ENCODE data around the gene HOXA2.

HOXA2 gene

DNA sequence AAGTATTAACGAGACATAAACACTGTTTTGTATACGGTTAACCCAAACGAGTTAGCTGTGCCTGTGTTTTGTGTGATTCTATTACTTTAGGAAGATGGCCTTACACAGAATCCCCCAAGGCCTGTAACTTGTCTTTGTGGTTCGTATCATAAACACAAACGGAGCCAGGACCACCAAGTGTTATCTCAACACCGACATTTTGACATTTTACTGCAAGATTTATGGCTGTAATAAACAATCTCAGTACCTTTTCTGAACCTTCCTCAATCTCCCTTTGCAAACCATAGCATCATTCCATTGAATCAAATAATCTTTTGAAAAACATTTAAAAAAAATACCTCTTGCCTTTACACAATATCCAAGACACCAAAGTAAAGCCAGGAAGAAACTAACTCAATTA lies 30.5 kb upstream of the HOXA2 start:
- Mint-ChIP-seq H3K4me1 (no peaks in the 10 kb centered on the region), H3K9me3 (peaks cover 3% of the 10 kb centered on the region), H3K4me3 (no peak overlapping the region), H3K27me3 (peaks cover 73% of the 10 kb centered on the region), H3K27ac (no peak overlapping the region), H3K36me3 (no peaks in the 10 kb centered on the region)
- ATAC-seq, result no peak

- Mint-ChIP-seq H3K4me3 (no peak overlapping the region), H3K36me3 (no peaks in the 10 kb centered on the region), H3K9me3 (peaks cover 3% of the 10 kb centered on the region), H3K27ac (no peak overlapping the region), H3K4me1 (no peaks in the 10 kb centered on the region), H3K27me3 (peaks cover 73% of the 10 kb centered on the region)
- no peak for ATAC-seq
These were observed 29.7 kb upstream of the HOXA2 start for GRCh38 chr7:27132214-27132613.

- H3K4me1 Mint-ChIP-seq, result no peaks in the 10 kb centered on the region
- ATAC-seq, result no peak
- H3K4me3 Mint-ChIP-seq, result peak overlapping the region; percentile 54
- no peak overlapping the region for H3K27ac Mint-ChIP-seq
- H3K36me3 Mint-ChIP-seq, result no peaks in the 10 kb centered on the region
- H3K27me3 Mint-ChIP-seq, result peaks cover 74% of the 10 kb centered on the region
- H3K9me3 Mint-ChIP-seq, result peaks cover 3% of the 10 kb centered on the region
These were observed 28.9 kb upstream of the HOXA2 start for GRCh38 chr7:27131390-27131819.

DNA sequence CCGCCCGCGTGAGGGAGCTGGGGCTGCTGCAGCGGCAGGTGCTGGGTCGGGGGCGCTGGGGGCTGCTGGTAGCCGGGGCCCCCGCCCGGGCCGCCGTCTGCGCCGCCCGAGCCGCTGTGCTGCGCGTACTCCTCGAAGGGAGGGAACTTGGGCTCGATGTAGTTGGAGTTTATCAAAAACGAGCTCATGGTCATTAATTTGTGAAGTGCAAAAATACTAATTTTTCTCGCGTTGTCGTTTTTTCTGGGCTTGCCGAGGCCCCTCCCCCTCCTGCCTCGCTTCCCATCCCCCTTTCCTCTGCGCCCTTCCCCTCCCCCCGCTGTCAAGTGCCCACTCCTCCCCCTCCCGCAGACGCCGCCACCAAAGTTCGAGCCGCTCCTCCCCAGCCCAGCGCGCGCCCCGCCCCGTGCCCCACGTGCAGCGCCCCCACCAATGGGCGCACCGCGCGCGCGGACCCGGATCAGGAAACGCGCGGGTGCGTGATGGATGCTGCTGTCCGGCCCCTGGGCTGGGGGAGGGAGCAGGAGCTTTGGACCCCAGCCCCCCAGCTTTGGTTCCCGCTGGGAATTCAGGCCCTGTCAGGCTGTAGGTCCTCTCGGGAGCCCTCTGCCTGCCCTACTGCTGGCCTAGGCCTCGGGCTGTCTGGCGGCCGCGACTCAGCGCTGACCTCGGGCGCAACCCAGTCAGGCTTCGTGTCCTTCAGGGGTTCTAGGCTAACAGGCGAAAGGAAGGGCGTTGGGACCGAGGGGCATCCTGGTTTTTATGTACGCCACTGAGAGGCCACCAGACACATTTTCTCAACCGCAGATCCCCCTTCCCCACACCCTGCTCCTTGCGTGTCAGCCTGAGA lies 28.3 kb upstream of the HOXA2 start, which contains the start of gene HOXA4:
HOXA4 (minus strand) TSS at position 218 of the 850 bp plus-strand sequence; CDS start at position 194, 24 bp downstream.
- Mint-ChIP-seq H3K27ac (no peak within 1 kb of the TSS), H3K4me1 (no peaks in the 10 kb centered on the region), H3K9me3 (peaks cover 3% of the 10 kb centered on the region), H3K27me3 (peaks cover 70% of the 10 kb centered on the region), H3K36me3 (no peaks in the 10 kb centered on the region), H3K4me3 (peak within 1 kb of the TSS; percentile 54)
- ATAC-seq, result peak; percentile 83

GRCh38 chr7:27129729-27130539 lies 27.5 kb upstream of the HOXA2 start:
- H3K27me3 Mint-ChIP-seq, result peaks cover 73% of the 10 kb centered on the region
- no peaks in the 10 kb centered on the region for H3K36me3 Mint-ChIP-seq
- H3K4me1 Mint-ChIP-seq, result no peaks in the 10 kb centered on the region
- H3K27ac Mint-ChIP-seq, result no peak overlapping the region
- no peak overlapping the region for H3K4me3 Mint-ChIP-seq
- H3K9me3 Mint-ChIP-seq, result peaks cover 3% of the 10 kb centered on the region
- peak; percentile 74 for ATAC-seq

- H3K27me3 Mint-ChIP-seq, result peaks cover 73% of the 10 kb centered on the region
- no peak for ATAC-seq
- H3K9me3 Mint-ChIP-seq, result peaks cover 3% of the 10 kb centered on the region
- no peak overlapping the region for H3K27ac Mint-ChIP-seq
- peak overlapping the region; percentile 45 for H3K4me3 Mint-ChIP-seq
- H3K36me3 Mint-ChIP-seq, result no peaks in the 10 kb centered on the region
- no peaks in the 10 kb centered on the region for H3K4me1 Mint-ChIP-seq
These were observed 26.6 kb upstream of the HOXA2 start for GRCh38 chr7:27128776-27129728.

DNA sequence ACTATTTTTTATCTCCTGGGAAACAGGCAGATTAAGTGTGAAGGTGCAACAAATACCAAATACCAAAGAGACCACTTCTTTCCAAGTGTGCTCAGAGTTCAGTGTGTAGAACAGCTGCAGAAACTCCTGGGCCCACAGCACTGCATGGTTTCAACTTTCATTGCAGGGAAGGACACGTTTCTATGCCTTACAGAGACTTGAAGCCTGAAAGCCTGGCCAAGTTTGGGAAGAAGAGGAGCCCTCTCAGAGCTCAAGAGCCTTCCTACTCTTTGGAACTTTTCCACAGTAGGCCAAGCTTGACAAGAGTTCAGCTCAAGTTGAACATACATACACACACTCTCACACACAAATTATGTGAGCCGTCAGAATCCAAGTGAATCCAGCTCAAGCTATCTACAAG lies 25.6 kb upstream of the HOXA2 start:
- H3K27me3 Mint-ChIP-seq, result peaks cover 70% of the 10 kb centered on the region

DNA sequence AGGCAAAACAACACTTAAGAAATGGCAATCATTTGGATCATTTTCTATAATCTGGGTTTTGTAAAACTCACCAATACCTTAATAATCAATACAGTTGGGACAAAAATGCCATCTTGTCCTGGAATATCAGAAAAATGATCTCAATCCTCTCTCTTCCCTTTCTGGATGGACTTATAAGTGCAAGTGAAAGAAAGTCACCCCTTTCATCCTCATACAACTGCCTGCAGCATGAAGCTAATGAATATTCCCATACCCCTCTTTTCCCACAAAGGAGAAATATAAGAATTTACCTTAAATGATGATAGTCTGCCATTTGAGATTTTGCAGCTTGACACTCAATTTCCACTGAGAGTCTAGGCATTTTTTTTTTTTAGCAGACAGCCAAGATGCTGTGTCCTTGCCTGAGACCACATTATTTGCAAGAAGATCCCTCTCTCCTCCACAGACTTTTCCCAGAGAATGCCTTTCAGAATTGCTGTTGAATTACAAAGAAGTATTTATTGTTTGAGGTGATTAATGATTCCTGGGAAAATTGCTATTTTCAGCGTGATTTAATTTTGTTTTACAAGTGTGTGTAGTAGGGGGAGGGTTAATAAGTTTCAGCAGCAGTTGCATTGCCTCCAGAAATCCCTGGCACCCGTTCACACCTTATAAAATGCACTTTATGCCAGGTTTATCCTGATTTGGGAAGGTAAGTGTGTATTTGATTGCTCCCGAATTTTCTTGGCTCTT lies 24.3 kb upstream of the HOXA2 start:
- Mint-ChIP-seq H3K36me3 (no peaks in the 10 kb centered on the region), H3K27ac (no peak overlapping the region), H3K9me3 (peaks cover 3% of the 10 kb centered on the region), H3K4me3 (no peak overlapping the region), H3K27me3 (peaks cover 64% of the 10 kb centered on the region), H3K4me1 (no peaks in the 10 kb centered on the region)
- ATAC-seq, result no peak

More for the DNA sequence above, 25.6 kb upstream of the HOXA2 start:
- no peaks in the 10 kb centered on the region for H3K36me3 Mint-ChIP-seq
- no peak overlapping the region for H3K4me3 Mint-ChIP-seq
- H3K4me1 Mint-ChIP-seq, result no peaks in the 10 kb centered on the region
- H3K27ac Mint-ChIP-seq, result no peak overlapping the region
- peaks cover 3% of the 10 kb centered on the region for H3K9me3 Mint-ChIP-seq
- ATAC-seq, result no peak

- Mint-ChIP-seq H3K27ac (no peak overlapping the region), H3K4me3 (no peak overlapping the region), H3K36me3 (no peaks in the 10 kb centered on the region), H3K27me3 (peaks cover 58% of the 10 kb centered on the region), H3K9me3 (peaks cover 3% of the 10 kb centered on the region), H3K4me1 (no peaks in the 10 kb centered on the region)
- no peak for ATAC-seq
These were observed 23.5 kb upstream of the HOXA2 start for GRCh38 chr7:27125986-27126394.

DNA sequence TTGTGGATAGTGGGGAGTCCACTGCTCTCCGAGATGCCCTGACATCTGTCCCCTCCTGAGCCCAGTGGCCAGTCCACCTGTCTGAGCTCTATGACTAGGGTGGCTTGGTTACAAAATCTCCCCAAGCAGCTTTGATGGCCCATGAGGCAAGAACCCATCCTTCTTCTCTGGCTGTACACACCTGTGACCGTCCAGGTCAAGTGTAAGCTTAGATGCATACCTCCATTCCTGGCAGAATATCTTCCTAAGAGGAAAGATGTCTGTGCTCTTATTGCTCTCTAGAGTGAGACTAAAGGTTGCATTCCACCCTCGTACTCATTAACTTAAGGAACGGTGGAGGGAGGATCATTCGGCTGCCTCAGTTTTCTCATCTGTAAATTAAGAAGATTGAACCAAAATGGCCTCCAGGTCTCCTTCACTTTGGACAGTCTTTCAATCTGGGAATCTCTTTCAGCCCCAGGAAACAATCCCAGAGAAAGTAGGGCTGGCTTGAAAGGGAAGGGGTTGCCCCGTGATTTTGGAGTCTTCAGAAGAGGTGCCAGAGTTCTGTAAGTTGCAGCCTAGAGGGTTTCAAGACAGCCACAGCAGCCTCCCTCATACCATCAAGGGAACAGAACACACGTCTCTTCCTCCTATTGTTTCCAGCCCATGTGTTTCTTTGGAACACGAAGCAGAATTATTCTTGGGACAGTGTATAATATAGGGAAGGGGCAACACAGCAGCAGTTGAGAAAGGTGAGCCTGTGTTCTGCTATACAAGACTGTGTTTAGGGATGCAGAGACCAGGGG lies 22.6 kb upstream of the HOXA2 start:
- peaks cover 3% of the 10 kb centered on the region for H3K9me3 Mint-ChIP-seq
- peaks cover 58% of the 10 kb centered on the region for H3K27me3 Mint-ChIP-seq
- no peaks in the 10 kb centered on the region for H3K36me3 Mint-ChIP-seq
- ATAC-seq, result no peak
- H3K4me1 Mint-ChIP-seq, result no peaks in the 10 kb centered on the region
- H3K4me3 Mint-ChIP-seq, result no peak overlapping the region
- H3K27ac Mint-ChIP-seq, result no peak overlapping the region

- Mint-ChIP-seq H3K36me3 (no peaks in the 10 kb centered on the region), H3K27ac (no peak overlapping the region), H3K4me3 (no peak overlapping the region), H3K27me3 (peaks cover 55% of the 10 kb centered on the region), H3K4me1 (no peaks in the 10 kb centered on the region), H3K9me3 (peaks cover 3% of the 10 kb centered on the region)
- ATAC-seq, result no peak
These were observed 21.8 kb upstream of the HOXA2 start for GRCh38 chr7:27124096-27124901.

GRCh38 chr7:27123477-27124053 lies 21.1 kb upstream of the HOXA2 start:
- no peaks in the 10 kb centered on the region for H3K4me1 Mint-ChIP-seq
- no peak overlapping the region for H3K4me3 Mint-ChIP-seq
- no peak overlapping the region for H3K27ac Mint-ChIP-seq
- ATAC-seq, result peak; percentile 27
- H3K9me3 Mint-ChIP-seq, result no peaks in the 10 kb centered on the region
- H3K36me3 Mint-ChIP-seq, result no peaks in the 10 kb centered on the region
- H3K27me3 Mint-ChIP-seq, result peaks cover 48% of the 10 kb centered on the region

DNA sequence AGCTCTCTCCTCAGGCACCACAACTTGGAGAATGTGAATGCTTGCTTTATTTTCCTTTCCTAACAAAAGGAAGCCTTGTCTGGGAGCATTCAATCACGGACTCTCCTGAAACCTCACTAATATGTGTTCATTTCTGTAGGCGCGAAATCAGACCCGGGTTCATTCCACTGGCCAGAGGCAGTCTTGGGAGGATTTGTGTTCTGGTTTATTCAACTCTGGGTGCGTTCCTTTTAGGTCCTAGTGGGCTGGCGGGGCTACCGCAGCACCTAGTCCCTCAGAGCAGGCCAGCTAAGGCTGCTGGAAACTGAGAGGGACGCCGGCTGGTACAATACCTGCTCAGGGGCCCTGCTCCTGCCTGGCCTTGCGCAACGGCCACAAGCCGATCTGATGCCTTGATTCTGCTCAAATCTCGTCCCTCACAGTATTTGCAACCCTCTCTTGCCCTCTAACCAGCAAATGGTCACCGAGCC lies 20.6 kb upstream of the HOXA2 start:
- no peak for ATAC-seq
- Mint-ChIP-seq H3K36me3 (no peaks in the 10 kb centered on the region), H3K4me3 (no peak overlapping the region), H3K4me1 (no peaks in the 10 kb centered on the region), H3K27me3 (peaks cover 45% of the 10 kb centered on the region), H3K9me3 (no peaks in the 10 kb centered on the region), H3K27ac (no peak overlapping the region)
